Colonic mucosa (tissue), 4 donors: ENCODE data around the gene IER3. TPM values are rescaled to one million over a fixed set of nuclear protein-coding genes. Genes with fewer than 3 reads are reported as not detected.

ENCODE experiments used
- DNase-seq: peaks from one replicate; pipeline ENCODE4 v3.0.0-alpha.2; 2020
- H3K27ac ChIP-seq: fragments of 200-600 bp; one replicate; pipeline ENCODE4 v1.8.0; 2021
- H3K27me3 ChIP-seq: fragments of 200-600 bp; one replicate; pipeline ENCODE4 v1.8.0; 2021
- H3K36me3 ChIP-seq: fragments of 200-600 bp; one replicate; pipeline ENCODE4 v1.8.0; 2021
- H3K4me1 ChIP-seq: fragments of 200-600 bp; one replicate; pipeline ENCODE4 v1.8.0; 2021; ENCODE audit warnings: mild to moderate bottlenecking
- H3K4me3 ChIP-seq: fragments of 200-600 bp; one replicate; pipeline ENCODE4 v1.8.0; 2021
- H3K9ac ChIP-seq, 2 donors: one replicate each; pipeline ENCODE4 v1.7.0; 2013; ENCODE audit warnings: control low read depth in 2 of 2, low read depth in 2 of 2, low read length in 2 of 2
- H3K9me3 ChIP-seq: fragments of 200-600 bp; one replicate; pipeline ENCODE4 v1.8.0; 2021
- intact Hi-C: fragments of 100-400 bp; cut with DNase I; formaldehyde crosslinking; loops from one replicate; pipeline ENCODE4 v1.14.1; 2022
- total RNA-seq, 2 donors: library from RNA; stranded (reverse); fragmentation: NEBNext Ultra II Directional in 1 of 2; extraction: Animal tissue kit (Norgen Biotek cat#: 25700) in 1 of 2; gene quantifications; one replicate each; pipeline ENCODE4 v1.2.1, GENCODE V29; 2021
- TF ChIP-seq, protein P1 (sequence below): fragments of 200-600 bp; IDR thresholded peaks from one replicate; pipeline ENCODE4 v1.8.0; 2022; ENCODE audit warnings: antibody characterized with exemption, mild to moderate bottlenecking
- donor health status: healthy.
- donor health status: DM: no; HTN: no; CAD: no.
- donor health status: DM: no; HTN: no; CAD: no.

The IER3 gene
- total RNA-seq, 2 donors from 2014 or later = 47.2 to 92.8 TPM

GRCh38 chr6:30741789-30742315, 2.5 kb downstream of the IER3 start:
- intact Hi-C loops = loop anchor here (5.0 kb wide), 3 partner anchors 40 to 135 kb away; no protein-coding TSS in a partner anchor
- Histone ChIP-seq H3K36me3 (peaks cover 19% of the 10 kb centered on the region), H3K9ac (peak overlapping the region; percentile 94 to 95), H3K4me3 (peak overlapping the region; percentile 81), H3K4me1 (peaks cover 30% of the 10 kb centered on the region), H3K27me3 (no peaks in the 10 kb centered on the region), H3K27ac (peak overlapping the region; percentile 98), H3K9me3 (no peaks in the 10 kb centered on the region)
- no peak for DNase-seq
- TF ChIP-seq, protein P1, sequence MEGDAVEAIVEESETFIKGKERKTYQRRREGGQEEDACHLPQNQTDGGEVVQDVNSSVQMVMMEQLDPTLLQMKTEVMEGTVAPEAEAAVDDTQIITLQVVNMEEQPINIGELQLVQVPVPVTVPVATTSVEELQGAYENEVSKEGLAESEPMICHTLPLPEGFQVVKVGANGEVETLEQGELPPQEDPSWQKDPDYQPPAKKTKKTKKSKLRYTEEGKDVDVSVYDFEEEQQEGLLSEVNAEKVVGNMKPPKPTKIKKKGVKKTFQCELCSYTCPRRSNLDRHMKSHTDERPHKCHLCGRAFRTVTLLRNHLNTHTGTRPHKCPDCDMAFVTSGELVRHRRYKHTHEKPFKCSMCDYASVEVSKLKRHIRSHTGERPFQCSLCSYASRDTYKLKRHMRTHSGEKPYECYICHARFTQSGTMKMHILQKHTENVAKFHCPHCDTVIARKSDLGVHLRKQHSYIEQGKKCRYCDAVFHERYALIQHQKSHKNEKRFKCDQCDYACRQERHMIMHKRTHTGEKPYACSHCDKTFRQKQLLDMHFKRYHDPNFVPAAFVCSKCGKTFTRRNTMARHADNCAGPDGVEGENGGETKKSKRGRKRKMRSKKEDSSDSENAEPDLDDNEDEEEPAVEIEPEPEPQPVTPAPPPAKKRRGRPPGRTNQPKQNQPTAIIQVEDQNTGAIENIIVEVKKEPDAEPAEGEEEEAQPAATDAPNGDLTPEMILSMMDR = no peak

GRCh38 chr6:30741063-30741779, 3.1 kb downstream of the IER3 start:
- no peak for DNase-seq
- TF ChIP-seq, protein P1 = no peak
- Histone ChIP-seq H3K4me3 (peak overlapping the region; percentile 81), H3K36me3 (peaks cover 19% of the 10 kb centered on the region), H3K9me3 (no peaks in the 10 kb centered on the region), H3K27me3 (no peaks in the 10 kb centered on the region), H3K4me1 (peaks cover 30% of the 10 kb centered on the region), H3K9ac (peak overlapping the region; percentile 94 to 95), H3K27ac (peak overlapping the region; percentile 98)
- intact Hi-C loops = loop anchor here (5.0 kb wide), 3 partner anchors 41 to 136 kb away; no protein-coding TSS in a partner anchor

GRCh38 chr6:30740540-30740870, 3.8 kb downstream of the IER3 start:
- H3K27ac ChIP-seq = peak overlapping the region; percentile 98
- no peak overlapping the region for H3K4me3 ChIP-seq
- peaks cover 23% of the 10 kb centered on the region for H3K36me3 ChIP-seq
- H3K4me1 ChIP-seq = peaks cover 30% of the 10 kb centered on the region
- H3K9ac ChIP-seq = peak overlapping the region in 1 of 2 donors; percentile 49
- H3K9me3 ChIP-seq = no peaks in the 10 kb centered on the region
- no peak for DNase-seq
- H3K27me3 ChIP-seq = no peaks in the 10 kb centered on the region
- TF ChIP-seq, protein P1 = no peak
- intact Hi-C loops = loop anchor here (5.0 kb wide), 3 partner anchors 42 to 137 kb away; no protein-coding TSS in a partner anchor

- no peak for DNase-seq
- no peak overlapping the region for H3K9ac ChIP-seq
- H3K4me1 ChIP-seq = peaks cover 26% of the 10 kb centered on the region
- H3K27me3 ChIP-seq = no peaks in the 10 kb centered on the region
- TF ChIP-seq, protein P1 = no peak
- no peak overlapping the region for H3K27ac ChIP-seq
- intact Hi-C loops = no loop called here
- H3K36me3 ChIP-seq = peaks cover 33% of the 10 kb centered on the region
- H3K4me3 ChIP-seq = no peak overlapping the region
- no peaks in the 10 kb centered on the region for H3K9me3 ChIP-seq
Observed at GRCh38 chr6:30738532-30738931, 5.8 kb downstream of the IER3 start.

DNA sequence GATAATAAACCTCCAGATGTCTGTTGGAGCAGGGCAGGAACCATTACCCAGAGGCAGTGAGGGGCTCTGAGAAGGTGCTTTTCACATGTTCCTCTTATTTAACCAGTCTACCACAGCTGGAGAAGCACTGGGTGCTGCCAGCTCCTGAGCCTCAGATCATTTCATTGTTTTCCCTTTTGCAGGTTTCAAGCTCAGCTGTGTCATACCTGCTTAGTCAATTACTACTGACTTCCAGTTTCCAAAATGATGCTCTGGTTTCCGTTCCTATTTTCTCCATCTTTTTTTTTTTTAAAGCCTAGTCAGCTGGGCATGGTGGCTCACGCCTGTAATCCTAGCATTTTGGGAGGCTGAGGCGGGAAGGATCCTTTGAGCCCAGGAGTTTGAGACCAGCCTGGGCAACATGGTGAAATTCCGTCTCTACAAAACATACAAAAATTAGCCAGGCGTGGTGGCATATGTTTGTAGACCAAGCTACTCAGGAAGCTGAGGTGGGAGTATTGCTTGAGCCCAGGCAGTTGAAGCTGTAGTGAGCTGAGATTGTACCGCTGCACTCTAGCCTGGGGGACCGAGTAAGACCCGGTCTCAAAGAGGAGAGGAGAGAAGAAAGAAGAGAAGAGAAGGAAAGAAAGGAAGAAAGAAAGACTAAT, 8.6 kb downstream of the IER3 start:
- no peak overlapping the region for H3K27ac ChIP-seq
- H3K9me3 ChIP-seq = no peaks in the 10 kb centered on the region
- H3K4me1 ChIP-seq = peaks cover 20% of the 10 kb centered on the region
- DNase-seq = no peak
- H3K4me3 ChIP-seq = no peak overlapping the region
- intact Hi-C loops = no loop called here
- no peak overlapping the region for H3K9ac ChIP-seq
- H3K27me3 ChIP-seq = no peaks in the 10 kb centered on the region
- TF ChIP-seq, protein P1 = no peak
- peaks cover 33% of the 10 kb centered on the region for H3K36me3 ChIP-seq
